A549 (cell line): Measurements from ENCODE around the gene ESYT3.

ENCODE experiments used
- HDAC2 ChIP-seq: fragments of 200-600 bp; sonication (generic); IDR thresholded peaks from 2 replicates; pipeline ENCODE4 v1.6.1; 2016
- HMGXB4 ChIP-seq: fragments of 250-450 bp; sonication (Bioruptor Pico); IDR thresholded peaks from 2 replicates; pipeline ENCODE4 v1.5.0; 2021; ENCODE audit warnings: mild to moderate bottlenecking, moderate library complexity, borderline replicate concordance
- HOXB5 ChIP-seq: fragments of 250-450 bp; sonication (Bioruptor Pico); IDR thresholded peaks from 2 replicates; pipeline ENCODE4 v1.5.0; 2020; ENCODE audit warnings: mild to moderate bottlenecking, moderate library complexity
- MAX ChIP-seq: IDR thresholded peaks from 2 replicates; pipeline ENCODE4 v1.6.1; 2012
- RAD21 ChIP-seq, 2 experiments: fragments of >200 bp in 1 of 2; sonication (Bioruptor Twin) in 1 of 2; formaldehyde crosslinking in 1 of 2; IDR thresholded peaks in 1 of 2; conservative IDR thresholded peaks in 1 of 2; 2 replicates in 1 of 2; 3 replicates in 1 of 2; pipeline ENCODE4 v1.6.1; 2012 to 2018; ENCODE audit warnings: inconsistent platforms in 1 of 2

GRCh38 chr3:138443091-138443490 lies 8.7 kb downstream of the ESYT3 start:
- TF ChIP-seq HOXB5 (CRISPR knock-in tag) (no peak), MAX (no peak), HMGXB4 (CRISPR knock-in tag) (no peak), HDAC2 (no peak), RAD21 (conservative IDR thresholded peaks at IDR 0.05 in 1 of 2, IDR thresholded peaks at IDR 0.05 in 1 of 2) (no peak)
